ENCODE measurements around the gene CFAP97.

Gene CFAP97

DNA sequence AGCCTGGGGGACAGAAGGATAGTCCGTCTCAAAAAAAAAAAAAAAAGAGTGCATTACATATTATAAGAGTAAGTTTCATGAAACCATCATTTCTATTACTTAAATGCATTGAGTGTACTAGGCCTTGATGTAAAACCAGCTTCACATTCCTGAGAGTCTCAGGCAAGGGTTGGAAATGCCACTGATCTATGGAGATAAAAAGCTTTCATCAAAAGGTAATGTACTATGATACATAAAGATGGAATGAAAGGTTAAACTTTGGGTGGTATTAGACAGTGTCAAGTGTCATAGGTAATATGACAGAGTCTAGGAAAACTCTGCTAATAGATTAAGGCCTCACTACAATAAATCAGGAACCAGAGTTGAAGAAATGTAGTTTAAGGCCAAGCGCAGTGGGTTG, 7.4 kb downstream of the CFAP97 start:
- DNase-seq: no peak

GRCh38 chr4:185194924-185195888, 8.6 kb downstream of the CFAP97 start:
- DNase-seq: no peak

- no peak for DNase-seq
Observed at GRCh38 chr4:185192059-185192458, 11.7 kb downstream of the CFAP97 start.

DNA sequence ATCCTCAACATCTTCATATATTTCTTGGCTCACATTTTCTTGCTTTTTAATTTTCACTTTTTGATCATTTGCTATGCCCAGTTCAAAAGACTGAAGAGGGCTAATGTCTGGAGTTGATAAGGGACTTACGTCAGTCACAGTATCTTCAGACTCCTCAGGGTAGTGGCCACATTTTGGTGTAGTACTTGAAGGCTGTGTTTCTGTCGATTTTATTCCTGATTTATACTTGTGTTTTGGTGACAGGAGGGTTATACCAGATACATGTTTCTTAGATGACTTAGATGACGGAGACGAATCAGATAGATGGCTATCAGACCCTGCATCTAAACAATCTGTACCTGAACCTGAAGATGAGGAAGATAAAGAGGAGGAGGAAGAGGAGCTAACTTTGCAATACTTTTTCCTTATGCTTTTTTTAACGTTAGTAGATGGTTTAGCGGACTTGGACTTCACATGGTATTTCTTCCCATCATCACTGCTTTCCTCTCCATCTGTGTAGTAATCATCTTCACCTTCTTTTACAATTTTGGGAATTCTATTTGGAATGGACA, 13.4 kb downstream of the CFAP97 start:
- no peak for DNase-seq

GRCh38 chr4:185189606-185190305, 14.0 kb downstream of the CFAP97 start:
- no peak for DNase-seq

GRCh38 chr4:185186769-185187168, 17.0 kb downstream of the CFAP97 start:
- no peak for DNase-seq

- peak; percentile 66 for DNase-seq
Observed at GRCh38 chr4:185183622-185184281, 20.0 kb downstream of the CFAP97 start.

- DNase-seq: no peak
Observed at GRCh38 chr4:185182239-185182638, 21.6 kb downstream of the CFAP97 start.

- no peak for DNase-seq
Observed at GRCh38 chr4:185179488-185179887, 24.3 kb downstream of the CFAP97 start.

- DNase-seq: no peak
Observed at GRCh38 chr4:185171373-185172071, 32.3 kb downstream of the CFAP97 start.

- DNase-seq: no peak
Observed at GRCh38 chr4:185167234-185167633, 36.6 kb downstream of the CFAP97 start.

DNA sequence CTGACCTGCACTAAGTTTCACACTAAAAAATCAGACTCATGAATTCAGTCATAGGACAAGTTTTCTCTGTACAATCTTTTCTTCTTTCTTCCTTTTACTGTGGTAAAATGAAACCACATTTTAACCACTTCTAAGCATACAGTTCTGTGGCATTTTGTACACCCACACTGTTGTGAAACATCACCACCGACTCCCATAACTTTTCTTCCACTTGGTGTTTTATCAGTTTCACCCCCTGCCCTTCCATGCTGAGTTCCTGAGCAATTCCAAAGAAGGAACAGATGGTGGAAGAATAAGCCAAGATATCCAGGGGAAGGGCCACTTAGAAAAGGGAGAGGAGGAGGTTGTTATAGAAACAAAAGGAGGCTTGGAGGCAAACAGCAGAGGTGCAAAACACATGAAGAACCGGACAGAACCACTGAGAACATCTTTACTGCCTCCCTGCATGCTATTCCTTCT, 38.2 kb downstream of the CFAP97 start:
- DNase-seq: no peak

DNA sequence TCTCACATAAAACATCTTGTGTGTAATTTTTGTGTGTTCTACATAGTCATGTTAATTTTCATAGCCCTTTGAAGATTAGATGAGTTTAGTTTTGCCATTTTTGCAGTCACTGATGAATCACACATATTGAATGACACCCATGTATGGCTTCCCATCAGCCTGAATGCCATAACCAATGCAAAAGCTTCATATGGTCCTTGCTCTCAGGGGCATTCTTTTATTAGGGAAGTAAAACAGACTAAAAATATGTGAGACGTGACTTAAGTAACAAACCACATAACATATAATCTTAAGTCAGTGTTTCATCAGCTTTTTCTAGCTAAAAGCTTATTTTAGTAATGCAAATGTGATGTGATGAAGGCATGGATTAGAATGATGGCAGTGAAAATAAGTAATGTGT, 52.5 kb downstream of the CFAP97 start:
- no peak for DNase-seq

GRCh38 chr4:185149392-185149791, 54.4 kb downstream of the CFAP97 start:
- DNase-seq: no peak

GRCh38 chr4:185145572-185145971, 58.2 kb downstream of the CFAP97 start:
- no peak for DNase-seq

- no peak for DNase-seq
Observed at GRCh38 chr4:185144601-185145240, 59.1 kb downstream of the CFAP97 start.

- no peak for DNase-seq
Observed at GRCh38 chr4:185143601-185143969, 60.2 kb downstream of the CFAP97 start.

- peak; percentile 88 for DNase-seq
Observed at GRCh38 chr4:185142912-185143600, 60.7 kb downstream of the CFAP97 start, which contains the start of gene SLC25A4. Gene SLC25A4, plus strand, starts transcription at chr4:185143266. Its CDS starts 107 bp downstream, at chr4:185143373.

DNA sequence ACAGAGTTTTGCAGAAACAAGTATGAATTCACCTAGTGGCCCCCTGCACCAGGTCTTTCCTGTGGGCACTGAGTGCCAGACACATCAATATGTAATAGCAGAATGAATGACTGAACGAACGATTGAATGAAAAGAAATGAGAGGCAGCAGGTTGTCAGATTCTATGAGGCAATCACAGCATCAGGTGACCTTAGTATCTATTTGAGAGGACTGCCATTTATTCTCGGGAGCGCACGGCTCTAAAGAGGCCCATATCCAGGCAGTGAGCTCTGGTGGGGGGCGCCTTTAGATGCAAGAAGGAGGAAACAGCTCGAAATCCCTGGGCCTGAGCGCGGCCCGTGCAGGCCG, 61.3 kb downstream of the CFAP97 start:
- no peak for DNase-seq

- DNase-seq: no peak
Observed at GRCh38 chr4:185141777-185142176, 62.0 kb downstream of the CFAP97 start.

DNA sequence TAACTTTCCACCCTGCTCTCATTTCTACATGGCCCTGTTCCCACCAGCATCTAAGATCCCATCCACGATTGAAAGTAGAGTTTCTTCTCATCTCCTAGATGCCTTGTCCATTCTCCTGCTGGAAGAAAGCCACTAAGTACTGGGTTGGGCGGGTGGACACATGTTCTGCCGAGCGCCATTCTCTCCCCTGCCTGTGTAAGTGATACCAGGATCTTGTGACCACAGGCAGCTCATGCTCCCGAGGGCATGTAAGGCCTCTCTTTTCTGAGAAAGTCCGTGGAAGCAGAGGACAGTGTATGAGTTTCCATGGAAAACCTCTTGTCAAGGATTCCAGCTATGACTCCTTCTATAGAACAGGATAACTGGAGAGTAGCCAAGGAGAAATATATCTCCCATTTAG, 64.1 kb downstream of the CFAP97 start:
- no peak for DNase-seq
